Posterior cingulate gyrus (tissue), 11 donors: Measurements from ENCODE around the gene AP3B2.
A peak's percentile ranks its signal among the peaks of the same experiment; 100 is the strongest.
"Not testable (repeated sequence)": the region's sequence is repeated elsewhere in the genome, so short reads cannot be mapped to it uniquely, and the experiment has no call there.

Experiments
- DNase-seq, 10 donors: peaks; one replicate each; pipeline versions ENCODE4 v3.0.0 to v3.0.0-alpha.2; 2020 to 2021; ENCODE audit warnings: mixed read lengths in 3 of 10
- intact Hi-C: fragments of 100-400 bp; cut with DNase I; formaldehyde crosslinking; loops from one replicate; pipeline ENCODE4 v1.15.1; 2023

The AP3B2 gene

DNA sequence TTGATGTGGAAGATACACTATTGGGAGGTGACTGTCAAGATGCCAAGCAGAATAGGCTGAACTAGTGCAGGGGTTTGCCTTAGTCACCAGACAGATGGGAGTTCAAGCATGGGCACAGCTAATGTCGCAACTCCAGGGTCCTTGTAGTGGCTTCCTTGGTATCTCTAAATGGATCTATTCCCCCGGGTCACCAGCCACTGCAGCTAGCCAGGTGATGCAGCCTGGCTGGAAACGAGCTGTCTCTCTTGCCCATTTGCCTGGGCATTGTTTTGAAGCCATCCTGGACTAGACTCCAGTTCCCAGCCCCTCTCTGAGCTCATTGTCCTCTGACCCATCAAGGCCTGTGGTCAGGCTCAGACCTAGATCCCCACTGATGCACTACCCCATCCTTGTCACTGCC lies 54.1 kb downstream of the AP3B2 start:
- DNase-seq: peak in 2 of 10 donors; percentile 47 to 52
- intact Hi-C loops: no loop called here

DNA sequence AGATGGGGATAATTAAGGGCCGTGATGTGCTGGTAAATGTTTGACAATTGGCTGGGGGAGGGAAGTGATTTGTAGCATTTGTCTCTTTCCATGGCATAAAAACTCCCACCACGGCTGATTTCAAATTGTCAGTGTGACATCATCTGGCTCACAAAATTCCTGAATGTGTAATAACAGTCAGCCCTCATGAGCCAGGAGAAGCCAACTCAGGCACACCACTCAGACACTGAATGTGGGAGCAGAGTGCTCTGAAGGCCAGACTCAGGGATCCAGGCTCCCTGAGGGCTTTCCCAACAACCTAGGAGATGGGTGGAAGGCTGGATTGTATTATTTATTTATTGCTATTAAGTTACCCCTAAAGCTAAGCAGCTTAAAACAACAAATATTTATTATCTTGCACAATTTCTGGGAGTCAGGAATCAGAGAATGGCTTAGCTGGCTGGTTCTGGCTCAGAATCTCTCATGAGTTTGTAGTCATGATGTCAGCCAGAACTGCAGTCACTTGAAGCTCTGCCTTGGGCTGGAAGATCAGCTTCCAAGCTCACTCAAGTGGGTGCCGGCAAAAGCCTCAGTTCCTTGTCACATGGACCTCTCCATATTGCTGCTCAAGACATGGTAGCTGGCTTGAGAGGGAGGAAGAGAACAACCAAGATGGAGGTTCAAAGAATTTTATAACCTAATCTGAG lies 56.0 kb downstream of the AP3B2 start:
- intact Hi-C loops: no loop called here
- no peak for DNase-seq

DNA sequence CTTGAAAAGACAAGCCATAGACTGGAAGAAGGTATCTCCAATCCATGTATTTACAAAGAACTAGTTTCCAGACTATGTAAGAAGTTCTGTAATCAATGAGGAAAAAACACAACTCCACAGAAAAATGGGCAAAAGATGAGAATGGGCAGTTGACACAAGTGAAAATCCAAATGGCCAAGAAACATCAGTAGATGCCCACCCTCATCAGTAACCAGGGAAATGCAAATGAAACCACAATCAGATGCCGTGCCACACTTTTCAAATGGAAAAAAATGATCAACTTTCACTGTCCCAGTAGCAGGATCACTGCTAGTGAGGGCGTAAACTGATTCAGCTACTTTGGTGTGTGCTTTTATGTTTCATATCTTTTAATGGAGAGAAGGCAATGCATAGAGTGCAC lies 58.0 kb downstream of the AP3B2 start:
- DNase-seq: no peak
- intact Hi-C loops: no loop called here

DNA sequence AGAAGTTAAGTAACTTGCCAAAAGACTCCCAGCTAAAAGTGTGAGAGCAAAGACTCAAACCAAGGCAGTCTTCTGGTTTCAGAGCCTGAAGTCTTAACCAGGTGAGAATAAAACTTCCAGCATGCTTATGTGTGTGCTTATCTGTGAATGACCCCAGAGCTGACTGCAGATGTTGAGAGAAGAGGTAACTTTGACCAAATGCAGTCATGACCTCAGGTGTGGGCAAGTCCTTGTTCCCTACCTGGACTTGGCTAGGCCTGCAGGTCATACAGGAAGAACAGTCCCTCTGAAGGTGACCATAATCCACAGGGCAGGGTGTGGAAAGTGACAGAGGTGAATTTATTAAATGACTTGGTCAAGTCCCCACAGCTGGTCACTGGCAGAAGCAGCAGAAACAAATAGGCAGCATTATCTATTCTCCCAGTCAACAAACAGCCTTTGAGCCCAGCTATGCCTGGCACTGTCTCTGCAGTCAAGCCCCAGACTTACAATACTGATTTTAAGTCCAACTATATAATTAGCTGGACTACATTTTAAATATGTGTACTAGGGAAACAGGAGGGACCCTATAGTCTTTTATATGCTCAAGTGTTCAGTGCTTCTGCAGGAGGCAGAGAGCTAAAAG lies 59.5 kb downstream of the AP3B2 start:
- intact Hi-C loops: no loop called here

DNA sequence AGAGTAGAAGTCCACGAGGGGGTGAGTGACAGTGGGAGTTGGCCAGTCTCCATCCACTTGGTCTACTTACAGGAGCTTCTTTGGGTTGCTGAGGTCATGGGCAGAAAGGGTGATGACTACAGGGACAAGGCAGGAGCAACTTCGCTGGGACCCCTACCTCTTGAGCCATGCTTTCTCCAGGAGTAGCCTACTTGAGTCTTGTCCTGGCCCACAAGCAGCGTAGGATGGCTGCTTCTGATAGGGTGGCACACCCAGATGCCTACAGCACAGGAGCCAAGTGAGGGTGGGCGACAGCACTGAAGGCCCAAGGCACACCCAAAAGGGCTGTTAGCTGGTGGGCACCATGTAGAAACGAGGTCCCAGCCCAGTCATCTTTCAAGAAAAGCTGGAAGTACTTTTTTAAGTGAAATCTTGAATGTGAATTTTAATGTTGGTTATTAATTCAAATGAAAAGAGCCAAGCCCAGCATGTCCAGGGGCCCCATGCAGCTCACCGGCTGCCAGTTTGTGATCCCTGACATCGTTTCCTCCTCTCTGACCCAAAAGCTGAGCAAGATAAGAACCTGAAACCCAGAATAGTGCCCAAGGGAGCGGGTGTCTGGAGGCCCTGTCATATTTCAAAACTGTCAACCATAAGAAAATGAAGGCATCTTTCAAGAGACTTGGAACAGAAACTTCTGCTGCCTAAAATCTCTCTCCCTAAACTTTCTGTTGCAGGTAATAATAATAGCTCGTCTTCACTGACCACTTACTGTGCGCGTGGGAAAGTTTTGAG lies 60.3 kb downstream of the AP3B2 start:
- intact Hi-C loops: loop anchor here (5.0 to 10.0 kb wide), 4 partner anchors 45 to 158 kb away; partner anchors contain the start of genes FSD2, RPS17 and WHAMM
- DNase-seq: peak in 2 of 10 donors; percentile 36 to 71

More for the DNA sequence above, 59.5 kb downstream of the AP3B2 start:
- peak in 5 of 10 donors; percentile 31 to 90 (median 45) for DNase-seq

DNA sequence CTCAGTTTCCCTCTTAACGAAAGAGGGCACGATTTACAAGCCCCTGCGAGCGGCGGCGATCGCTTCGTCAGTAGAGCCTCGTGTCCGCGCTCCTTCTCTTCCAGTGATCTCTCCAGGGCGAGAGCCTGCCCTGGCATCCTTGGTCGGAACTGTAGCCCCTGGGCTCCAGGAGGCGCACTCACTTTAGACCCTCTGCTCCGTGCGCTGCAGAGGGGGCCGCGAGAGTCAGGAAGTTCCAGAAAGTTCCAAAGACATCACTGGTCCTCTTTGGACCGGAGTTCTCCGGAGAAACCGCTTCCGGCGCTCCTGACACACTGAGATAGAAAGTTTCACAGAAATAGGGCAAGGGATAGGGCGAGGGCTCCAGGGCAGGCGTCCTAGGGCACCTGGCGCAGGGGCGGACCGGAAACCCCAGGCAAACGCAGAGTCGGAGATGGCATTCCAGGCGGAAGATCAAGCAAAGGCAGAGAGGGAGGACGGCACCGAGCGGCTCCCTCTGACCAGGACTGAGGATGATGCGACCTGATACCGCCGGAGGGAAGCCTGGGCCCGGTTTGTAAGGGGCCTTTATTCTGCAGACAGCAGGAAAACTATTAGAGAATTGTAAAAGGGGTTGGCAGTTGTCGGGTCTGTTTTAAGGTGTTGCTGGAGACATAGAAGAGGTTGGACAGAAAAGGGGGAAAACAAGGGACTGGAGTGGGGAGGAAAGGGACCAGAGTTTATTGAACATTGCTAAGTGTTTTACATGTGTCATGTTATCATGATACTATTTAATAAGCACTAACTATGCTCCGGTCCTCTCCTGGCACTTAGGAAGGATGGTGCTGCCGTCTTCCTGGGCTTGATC lies 61.2 kb downstream of the AP3B2 start:
- intact Hi-C loops: loop anchor here (5.0 to 10.0 kb wide), 4 partner anchors 46 to 159 kb away; partner anchors contain the start of genes FSD2, RPS17 and WHAMM
- peak in 4 of 10 donors; percentile 25 to 79 (median 43) for DNase-seq

DNA sequence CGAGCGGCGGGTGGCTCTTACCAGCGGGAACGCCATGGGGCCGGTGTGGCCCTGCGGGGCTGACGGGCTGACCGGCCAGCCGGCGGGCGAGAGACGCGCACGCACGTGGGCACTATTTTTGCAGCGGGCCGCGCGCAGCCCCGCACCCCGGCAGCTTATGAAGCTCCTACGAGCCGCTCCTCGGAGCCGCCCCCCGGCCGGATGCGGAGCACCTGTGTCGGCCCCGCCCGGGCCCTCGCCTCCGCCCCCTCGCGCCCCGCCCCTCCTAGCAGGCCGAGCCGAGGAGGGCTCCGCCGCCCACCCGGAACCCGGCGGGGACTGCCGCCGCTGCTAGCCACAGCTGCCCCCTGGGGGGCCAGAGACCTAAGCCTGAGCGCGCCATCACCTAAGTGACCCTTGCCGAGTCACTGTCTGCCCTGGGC lies 61.8 kb downstream of the AP3B2 start:
- intact Hi-C loops: loop anchor here (2.0 to 10.0 kb wide), 5 partner anchors 47 to 159 kb away; partner anchors contain the start of genes FSD2, RPS17 and WHAMM
- DNase-seq: peak in 1 of 10 donors; percentile 23

DNA sequence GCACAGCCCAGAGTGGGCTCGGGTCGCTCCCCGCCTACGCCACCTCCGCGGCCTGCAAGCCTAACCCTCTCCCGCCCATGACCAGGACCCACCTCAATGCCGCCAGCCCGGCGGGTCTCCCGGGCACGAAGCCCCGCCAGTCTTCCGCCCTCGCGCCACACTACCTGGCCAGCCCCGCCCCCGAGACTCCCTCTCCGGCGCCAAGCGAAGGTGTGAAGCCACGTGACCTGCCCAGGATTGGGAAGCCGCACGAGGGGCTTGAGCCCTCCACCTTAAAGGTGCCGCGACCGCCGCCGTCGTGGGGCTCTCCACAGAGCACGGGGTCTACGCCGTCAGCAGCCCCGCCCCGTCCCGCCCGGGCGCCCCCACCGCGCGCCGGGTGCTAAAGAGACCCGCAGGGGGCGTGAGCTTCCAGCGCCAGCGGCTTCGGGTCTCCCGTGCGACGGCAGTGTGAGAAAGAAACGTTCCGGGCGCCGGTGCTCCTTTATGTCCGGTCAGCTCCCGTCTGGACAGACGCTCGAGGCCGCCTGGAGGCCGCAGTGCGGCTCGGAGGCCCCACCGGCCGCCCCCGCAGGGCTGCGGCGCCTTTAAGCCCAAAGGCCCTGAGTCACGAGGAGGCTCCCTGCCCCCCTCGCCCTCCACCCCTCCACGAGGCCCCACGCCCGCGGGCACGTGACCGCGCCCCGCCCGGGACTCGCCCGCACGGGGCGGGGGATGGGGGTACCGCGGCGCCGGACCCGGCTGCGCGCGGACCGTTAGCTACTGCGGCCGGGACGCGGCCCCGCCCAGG lies 62.4 kb downstream of the AP3B2 start, which contains the start of gene CPEB1:
Gene CPEB1, minus strand, starts transcription at position 319 of the 790 bp plus-strand sequence. CDS start 18,904 bp downstream, outside the sequence.
- intact Hi-C loops: loop anchor here (2.0 to 10.0 kb wide), 5 partner anchors 48 to 160 kb away; partner anchors contain the start of genes FSD2, RPS17 and WHAMM

DNA sequence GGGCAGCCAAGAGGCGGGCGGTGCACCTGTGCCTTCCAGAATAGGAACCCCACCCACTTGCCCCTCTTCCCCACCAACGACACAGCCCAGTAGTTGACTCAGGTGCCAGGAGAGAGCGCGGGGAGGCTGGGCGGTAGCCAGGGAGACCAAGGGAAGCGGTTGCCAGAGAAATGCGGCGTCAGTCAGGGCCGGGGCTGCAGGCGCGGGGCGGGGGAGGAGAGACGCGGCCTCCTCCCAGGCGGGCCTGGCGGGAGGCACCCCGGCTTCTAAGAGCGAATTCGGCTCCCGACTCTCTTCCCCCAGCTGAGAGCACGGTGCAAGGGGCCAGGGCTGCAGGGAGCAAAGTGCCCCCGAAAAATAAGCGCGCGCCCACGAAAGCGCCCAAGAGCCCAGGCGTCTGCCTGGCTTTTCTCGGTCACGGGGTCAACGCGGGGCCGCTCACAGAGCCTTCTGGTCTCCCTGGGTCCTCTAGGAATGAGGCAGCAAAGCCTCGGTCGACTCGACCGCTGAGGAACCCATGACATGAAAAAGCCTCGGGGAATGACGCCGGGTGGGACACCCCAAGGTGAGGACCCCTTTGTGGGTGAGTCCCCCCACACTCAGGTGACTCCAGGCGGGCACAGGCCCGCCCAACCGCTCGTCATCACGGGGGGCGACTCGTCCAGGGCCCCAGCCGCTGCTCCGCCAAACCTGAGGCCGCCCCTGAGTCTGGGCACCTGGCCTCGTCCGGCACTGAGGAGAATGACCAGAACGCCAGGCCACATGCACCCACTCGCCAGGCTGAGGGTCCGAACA lies 63.2 kb downstream of the AP3B2 start:
- intact Hi-C loops: loop anchor here (2.0 to 10.0 kb wide), 5 partner anchors 48 to 161 kb away; partner anchors contain the start of genes FSD2, RPS17 and WHAMM
- peak; percentile 23 to 88 (median 41) for DNase-seq

More for the DNA sequence above, 62.4 kb downstream of the AP3B2 start, which contains the start of gene CPEB1:
- peak; percentile 56 to 96 (median 70) for DNase-seq

DNA sequence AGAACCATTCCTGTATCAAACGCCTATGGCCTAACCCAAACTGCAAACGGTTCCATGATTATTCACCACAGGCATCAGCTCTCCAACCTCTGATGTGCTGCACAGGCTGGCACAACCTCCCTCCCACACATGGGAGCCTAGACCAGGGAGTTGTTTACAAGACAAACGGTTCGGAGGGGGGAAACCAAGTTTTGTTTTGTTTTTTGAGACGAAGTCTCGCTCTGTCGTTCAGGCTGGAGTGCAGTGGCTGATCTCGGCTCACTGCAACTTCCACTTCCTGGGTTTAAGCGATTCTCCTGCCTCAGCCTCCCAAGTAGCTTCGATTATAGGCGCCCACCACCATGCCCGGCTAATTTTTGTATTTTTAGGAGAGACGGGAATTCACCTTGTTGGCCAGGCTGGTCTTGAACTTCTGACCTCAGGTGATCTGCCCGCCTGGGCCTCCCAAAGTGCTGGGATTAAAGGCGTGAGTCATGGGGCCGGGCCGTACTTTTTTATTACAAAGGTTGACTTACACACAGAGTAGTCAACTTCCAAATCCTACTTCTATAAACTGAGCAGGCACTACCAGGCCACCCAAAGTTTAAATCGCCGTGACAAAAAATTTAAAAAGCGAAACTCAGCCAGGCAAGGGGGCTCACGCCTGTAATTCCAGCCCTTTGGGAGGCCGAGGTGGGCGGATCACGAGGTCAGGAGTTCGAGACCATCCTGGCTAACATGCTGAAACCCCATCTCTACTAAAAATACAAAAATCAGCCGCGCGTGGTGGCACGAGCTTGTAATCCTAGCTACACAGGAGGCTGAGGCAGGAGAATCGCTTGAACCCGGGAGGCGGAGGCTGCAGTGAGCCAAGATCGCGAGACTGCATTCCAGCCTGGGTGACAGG lies 64.5 kb downstream of the AP3B2 start:
- DNase-seq: not testable (repeated sequence)
- intact Hi-C loops: loop anchor here (5.0 to 10.0 kb wide), 4 partner anchors 50 to 162 kb away; partner anchors contain the start of genes FSD2, RPS17 and WHAMM

DNA sequence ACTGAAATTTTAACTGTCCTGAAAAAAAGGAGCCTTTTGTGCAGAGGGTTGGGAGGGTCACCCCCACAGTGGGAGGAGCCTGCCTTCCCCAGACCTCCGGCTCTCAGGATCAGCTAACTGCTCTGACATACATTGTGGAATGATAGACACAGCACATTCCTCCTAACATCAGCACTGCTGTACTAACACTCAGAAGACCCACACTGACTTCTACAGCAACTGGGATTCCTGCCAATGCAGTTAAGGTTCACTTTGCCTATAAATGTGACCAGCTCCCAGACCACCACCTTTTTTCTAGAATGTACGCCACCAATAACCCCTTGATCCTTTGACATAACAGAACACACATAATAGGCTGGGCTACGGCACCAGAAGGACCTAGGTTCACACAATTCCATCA lies 65.7 kb downstream of the AP3B2 start:
- DNase-seq: no peak
- intact Hi-C loops: loop anchor here (10.0 kb wide), 1 partner anchor 51 kb away; no protein-coding TSS in a partner anchor

DNA sequence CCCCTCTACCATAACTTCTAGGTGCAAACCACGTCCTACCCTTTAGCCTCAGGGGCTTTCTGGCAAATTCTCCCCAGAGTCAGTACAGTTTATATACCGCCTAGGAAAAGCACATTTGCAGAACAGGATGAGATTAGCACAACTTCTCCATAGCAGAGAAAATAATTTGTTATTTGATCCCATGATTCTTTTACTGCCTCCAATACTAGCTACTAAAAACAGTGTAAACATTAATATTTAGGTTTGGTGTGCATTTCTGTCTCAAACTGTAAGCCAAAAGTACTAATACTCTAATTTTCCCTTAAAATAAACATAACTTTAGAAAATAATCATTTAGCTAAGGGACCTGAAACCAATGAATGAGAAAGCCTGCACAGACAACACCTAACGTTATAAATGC lies 67.0 kb downstream of the AP3B2 start:
- intact Hi-C loops: loop anchor here (10.0 kb wide), 1 partner anchor 52 kb away; no protein-coding TSS in a partner anchor
- no peak for DNase-seq

DNA sequence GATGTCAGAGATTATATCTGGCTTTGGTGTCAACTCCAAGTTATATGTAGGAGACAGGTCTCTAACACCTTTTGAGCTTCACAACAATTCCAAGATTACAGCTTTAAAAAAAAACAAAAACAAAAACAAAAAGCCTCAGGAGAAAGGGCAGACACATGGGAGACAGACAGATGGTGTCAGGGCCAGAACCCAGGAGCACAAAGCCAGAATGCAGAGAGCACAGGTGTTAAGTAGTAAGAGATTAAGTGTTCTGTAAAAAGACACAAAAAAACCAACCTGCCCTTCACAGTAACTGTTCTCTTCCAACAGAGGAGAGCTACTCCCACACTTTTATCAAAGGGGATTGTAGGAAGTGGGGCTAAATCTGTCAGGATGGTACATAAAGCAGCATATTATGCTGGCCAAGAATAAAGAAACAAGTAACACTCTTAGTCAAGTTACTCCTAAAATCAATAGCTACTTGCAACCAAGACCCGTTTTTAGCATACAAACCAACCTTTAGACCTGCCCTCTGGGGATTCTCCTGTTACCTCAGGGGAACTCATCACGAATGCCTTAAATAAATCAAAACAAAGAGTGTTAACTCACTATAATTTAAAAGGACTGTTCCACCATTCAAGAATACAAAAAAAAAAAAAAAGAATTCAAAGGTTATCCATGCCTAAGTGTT lies 68.4 kb downstream of the AP3B2 start:
- no peak for DNase-seq
- intact Hi-C loops: loop anchor here (10.0 kb wide), 1 partner anchor 54 kb away; no protein-coding TSS in a partner anchor

DNA sequence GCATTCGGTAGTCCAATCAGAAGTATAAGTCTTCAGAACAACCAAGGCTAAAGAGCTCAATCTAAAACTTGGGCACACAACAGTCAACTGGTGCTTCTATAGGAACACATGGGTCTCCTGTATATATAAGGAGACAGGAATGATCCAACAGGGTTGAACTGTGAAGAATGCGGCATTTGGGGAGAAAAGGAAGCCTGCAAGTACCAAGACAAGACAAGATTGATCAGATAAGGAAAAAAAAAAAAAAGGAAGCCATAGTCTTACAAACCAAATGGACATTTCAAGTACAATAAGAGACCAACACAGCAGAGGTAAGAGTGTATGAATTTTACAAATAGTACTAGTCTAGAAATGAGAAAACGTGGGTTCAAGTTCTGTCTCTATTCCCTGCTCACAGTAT lies 69.0 kb downstream of the AP3B2 start:
- intact Hi-C loops: loop anchor here (10.0 kb wide), 1 partner anchor 54 kb away; no protein-coding TSS in a partner anchor
- DNase-seq: no peak

DNA sequence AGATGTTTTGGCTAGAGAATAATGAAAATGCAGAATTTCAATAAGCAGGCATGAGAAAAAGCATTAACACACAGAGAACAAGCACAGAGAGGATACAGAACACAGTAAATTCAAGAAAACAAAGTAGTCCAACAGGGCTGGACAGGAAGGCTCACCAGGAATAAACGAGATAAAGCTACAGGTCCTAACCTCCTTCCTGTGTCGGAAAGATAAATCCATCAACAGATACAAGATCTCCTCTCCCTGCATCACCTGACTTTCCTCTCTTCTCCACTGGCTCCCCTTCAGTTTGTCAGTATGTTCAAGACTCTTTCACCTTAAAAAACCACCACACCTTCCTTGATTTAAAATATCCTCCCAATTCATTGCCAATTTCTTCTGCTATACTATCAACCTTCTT lies 73.9 kb downstream of the AP3B2 start:
- DNase-seq: no peak
- intact Hi-C loops: no loop called here

DNA sequence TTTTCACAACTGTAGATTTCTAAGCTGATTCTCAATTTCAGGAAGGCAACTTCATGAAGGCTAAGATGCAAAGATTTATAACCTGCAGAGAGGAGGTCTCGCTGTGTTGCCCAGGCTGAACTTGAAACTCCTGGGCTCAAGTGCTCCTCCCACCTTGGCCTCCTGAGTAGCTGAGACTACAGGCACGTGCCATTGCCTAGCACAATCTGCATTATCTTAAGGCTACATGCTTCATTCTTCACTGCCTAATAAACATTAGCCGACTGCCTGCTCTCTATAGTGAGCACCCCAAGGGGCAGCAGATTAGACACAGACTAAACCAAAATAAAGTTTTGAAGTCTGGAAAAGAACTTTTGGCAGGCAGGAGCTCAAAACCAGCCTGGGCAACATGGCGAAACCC lies 79.6 kb downstream of the AP3B2 start:
- intact Hi-C loops: no loop called here
- DNase-seq: no peak
